ENCODE data around the gene SOS1. TPM values are rescaled to one million over a fixed set of nuclear protein-coding genes. Genes with fewer than 3 reads are reported as not detected.
"Not testable (repeated sequence)": the region's sequence is repeated elsewhere in the genome, so short reads cannot be mapped to it uniquely, and the experiment has no call there.

Gene SOS1
- total RNA-seq, 1 donor from 2014 or later: 35.5 TPM

- no peaks in the 10 kb centered on the region for H3K9me3 Mint-ChIP-seq
- no peaks in the 10 kb centered on the region for H3K27me3 Mint-ChIP-seq (ENCODE audit: low read depth)
- H3K4me3 Mint-ChIP-seq: no peak overlapping the region
- TF ChIP-seq CTCF (conservative IDR thresholded peaks at IDR 0.05): no peak
- H3K4me1 Mint-ChIP-seq: peaks cover 5% of the 10 kb centered on the region
- DNase-seq (ENCODE audit: low read depth, low spot score): no peak
- H3K27ac Mint-ChIP-seq (ENCODE audit: unreplicated experiment): no peak overlapping the region
- H3K36me3 Mint-ChIP-seq (ENCODE audit: low read depth): no peaks in the 10 kb centered on the region
Measured at GRCh38 chr2:39156846-39157245, 36.0 kb upstream of the SOS1 start.

DNA sequence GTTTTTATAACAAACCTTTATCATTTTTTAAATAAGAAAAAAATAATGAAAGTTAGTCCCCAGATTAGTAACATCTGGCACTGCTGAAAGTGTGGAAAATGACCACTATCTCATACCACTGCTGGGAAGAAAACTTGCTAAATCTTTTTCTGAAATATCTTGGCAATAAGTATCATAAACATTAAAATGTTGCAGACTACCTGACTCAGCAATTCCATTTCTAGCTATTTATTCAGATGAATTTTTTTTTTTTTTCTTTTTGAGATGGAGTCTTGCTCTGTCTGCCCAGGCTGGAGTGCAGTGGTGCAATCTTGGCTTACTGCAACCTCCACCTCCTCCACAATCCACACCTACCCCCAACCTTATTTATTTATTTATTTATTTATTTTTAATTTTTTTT, 35.3 kb upstream of the SOS1 start:
- DNase-seq (ENCODE audit: low read depth, low spot score): no peak
- no peak for TF ChIP-seq CTCF (conservative IDR thresholded peaks at IDR 0.05)
- Mint-ChIP-seq H3K4me3 (no peak overlapping the region), H3K4me1 (peaks cover 3% of the 10 kb centered on the region), H3K27ac (ENCODE audit: unreplicated experiment) (no peak overlapping the region), H3K27me3 (ENCODE audit: low read depth) (no peaks in the 10 kb centered on the region), H3K36me3 (ENCODE audit: low read depth) (no peaks in the 10 kb centered on the region), H3K9me3 (no peaks in the 10 kb centered on the region)

GRCh38 chr2:39155573-39155972, 34.7 kb upstream of the SOS1 start:
- not testable (repeated sequence) for H3K4me3 Mint-ChIP-seq; H3K9me3 Mint-ChIP-seq; H3K4me1 Mint-ChIP-seq; H3K27ac Mint-ChIP-seq (ENCODE audit: unreplicated experiment); DNase-seq (ENCODE audit: low read depth, low spot score); H3K36me3 Mint-ChIP-seq (ENCODE audit: low read depth); H3K27me3 Mint-ChIP-seq (ENCODE audit: low read depth)

DNA sequence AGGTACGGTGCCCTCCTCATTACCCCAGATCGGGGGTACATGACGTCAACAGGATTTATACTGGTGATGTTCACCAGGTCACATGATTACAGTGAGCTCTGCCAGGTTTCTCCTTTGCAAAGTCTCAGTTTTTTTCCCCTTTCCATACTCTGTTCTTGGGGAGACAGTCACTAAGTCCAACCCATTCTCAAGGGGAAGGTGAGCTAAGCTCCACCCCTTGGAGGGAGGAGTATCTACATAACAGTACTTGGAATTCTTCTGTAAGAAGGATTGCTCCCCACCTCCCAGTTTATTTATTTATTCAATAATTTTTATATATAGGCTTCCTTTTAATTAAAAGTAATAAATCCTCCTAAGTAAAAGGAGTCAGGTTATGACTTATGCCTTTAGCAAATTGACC, 34.1 kb upstream of the SOS1 start:
- Mint-ChIP-seq H3K4me3 (no peak overlapping the region), H3K9me3 (no peaks in the 10 kb centered on the region), H3K27me3 (ENCODE audit: low read depth) (no peaks in the 10 kb centered on the region), H3K4me1 (no peaks in the 10 kb centered on the region), H3K36me3 (ENCODE audit: low read depth) (no peaks in the 10 kb centered on the region), H3K27ac (ENCODE audit: unreplicated experiment) (no peak overlapping the region)
- DNase-seq (ENCODE audit: low read depth, low spot score): no peak
- no peak for TF ChIP-seq CTCF (conservative IDR thresholded peaks at IDR 0.05)

DNA sequence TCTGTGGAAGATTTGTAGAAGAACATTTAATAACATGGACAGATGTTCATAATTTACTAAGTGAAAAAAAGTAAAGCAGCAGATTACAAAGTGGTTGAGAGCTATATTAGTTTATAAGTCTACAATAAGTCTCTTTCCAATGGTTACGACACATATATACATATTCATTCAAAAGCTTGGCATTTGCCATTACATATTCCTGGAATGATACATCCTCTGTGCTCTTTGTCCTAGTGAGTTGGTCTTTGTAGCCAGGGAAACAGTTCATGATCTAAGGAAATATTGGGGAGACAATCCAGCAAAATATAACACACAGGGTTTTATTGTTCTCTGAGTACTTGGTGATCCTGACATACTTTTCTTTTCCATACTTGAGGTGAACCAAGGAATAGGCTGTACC, 32.5 kb upstream of the SOS1 start:
- no peak overlapping the region for H3K27ac Mint-ChIP-seq (ENCODE audit: unreplicated experiment)
- no peaks in the 10 kb centered on the region for H3K4me1 Mint-ChIP-seq
- TF ChIP-seq CTCF (conservative IDR thresholded peaks at IDR 0.05): no peak

DNA sequence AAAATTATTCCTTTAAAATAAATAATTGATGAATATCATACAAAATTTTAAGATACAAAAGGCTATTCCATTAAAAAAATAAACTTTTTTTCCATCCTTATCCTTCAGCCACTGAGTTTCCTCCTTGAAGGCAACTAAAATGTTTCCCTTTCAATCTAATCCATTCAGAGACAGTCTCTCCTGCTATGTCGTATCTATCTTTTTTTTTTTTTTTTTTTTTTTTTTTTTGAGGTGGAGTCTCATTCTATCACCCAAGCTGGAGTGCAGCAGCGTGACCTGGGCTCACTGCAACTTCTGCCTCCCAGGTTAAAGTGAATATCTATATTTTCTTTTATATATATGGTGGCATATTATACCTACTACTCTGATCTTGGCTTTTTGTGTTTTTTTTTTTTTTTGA, 31.7 kb upstream of the SOS1 start:
- no peak for DNase-seq (ENCODE audit: low read depth, low spot score)
- Mint-ChIP-seq H3K9me3 (no peaks in the 10 kb centered on the region), H3K4me1 (no peaks in the 10 kb centered on the region), H3K27me3 (ENCODE audit: low read depth) (no peaks in the 10 kb centered on the region), H3K4me3 (no peak overlapping the region), H3K36me3 (ENCODE audit: low read depth) (no peaks in the 10 kb centered on the region), H3K27ac (ENCODE audit: unreplicated experiment) (no peak overlapping the region)
- no peak for TF ChIP-seq CTCF (conservative IDR thresholded peaks at IDR 0.05)

More for the DNA sequence above, 32.5 kb upstream of the SOS1 start:
- no peaks in the 10 kb centered on the region for H3K27me3 Mint-ChIP-seq (ENCODE audit: low read depth)
- no peak overlapping the region for H3K4me3 Mint-ChIP-seq
- H3K36me3 Mint-ChIP-seq (ENCODE audit: low read depth): no peaks in the 10 kb centered on the region
- H3K9me3 Mint-ChIP-seq: no peaks in the 10 kb centered on the region
- no peak for DNase-seq (ENCODE audit: low read depth, low spot score)
